Neural crest cell (in vitro differentiated cells): ENCODE measurements around the gene LSMEM2. TPM values are rescaled to one million over a fixed set of nuclear protein-coding genes. Genes with fewer than 3 reads are reported as not detected.

ENCODE experiments used
- DNase-seq: peaks from one replicate; pipeline ENCODE4 v3.0.0; 2021; ENCODE audit warnings: low read depth, mixed read lengths, low spot score
- H3K27ac Mint-ChIP-seq: one replicate; pipeline ENCODE4 v1.8.0; 2021; ENCODE audit warnings: mild to moderate bottlenecking, mixed read lengths; ENCODE audit not compliant: unreplicated experiment
- H3K27me3 Mint-ChIP-seq: 2 replicates; pipeline ENCODE4 v1.8.0; 2021; ENCODE audit warnings: low read depth, mild to moderate bottlenecking, mixed read lengths
- H3K36me3 Mint-ChIP-seq: 2 replicates; pipeline ENCODE4 v1.8.0; 2021; ENCODE audit warnings: low read depth, mild to moderate bottlenecking, mixed read lengths
- H3K4me1 Mint-ChIP-seq: 2 replicates; pipeline ENCODE4 v1.8.0; 2021; ENCODE audit warnings: mixed read lengths
- H3K4me3 Mint-ChIP-seq: one replicate; pipeline ENCODE4 v1.8.0; 2021; ENCODE audit warnings: mild to moderate bottlenecking, mixed read lengths
- H3K9me3 Mint-ChIP-seq: 2 replicates; pipeline ENCODE4 v1.8.0; 2021; ENCODE audit warnings: mixed read lengths
- CTCF ChIP-seq: fragments of 200-600 bp; sonication (generic); conservative IDR thresholded peaks from 2 replicates; pipeline ENCODE4 v1.5.0; 2021; ENCODE audit warnings: antibody characterized with exemption, mild to moderate bottlenecking
- total RNA-seq: library from RNA; stranded (reverse); gene quantifications from 2 replicates; pipeline ENCODE4 v1.2.1, GENCODE V29; 2021

LSMEM2 gene
- total RNA-seq, 1 donor from 2014 or later: not detected

- H3K36me3 Mint-ChIP-seq: peaks cover 5% of the 10 kb centered on the region
- no peak for TF ChIP-seq CTCF
- H3K27me3 Mint-ChIP-seq: no peaks in the 10 kb centered on the region
- DNase-seq: no peak
- H3K4me3 Mint-ChIP-seq: peak overlapping the region; percentile 94
- H3K4me1 Mint-ChIP-seq: peaks cover 38% of the 10 kb centered on the region
- H3K27ac Mint-ChIP-seq: no peak overlapping the region
- H3K9me3 Mint-ChIP-seq: no peaks in the 10 kb centered on the region
Measured at GRCh38 chr3:50325497-50326181, 46.8 kb downstream of the LSMEM2 start.

DNA sequence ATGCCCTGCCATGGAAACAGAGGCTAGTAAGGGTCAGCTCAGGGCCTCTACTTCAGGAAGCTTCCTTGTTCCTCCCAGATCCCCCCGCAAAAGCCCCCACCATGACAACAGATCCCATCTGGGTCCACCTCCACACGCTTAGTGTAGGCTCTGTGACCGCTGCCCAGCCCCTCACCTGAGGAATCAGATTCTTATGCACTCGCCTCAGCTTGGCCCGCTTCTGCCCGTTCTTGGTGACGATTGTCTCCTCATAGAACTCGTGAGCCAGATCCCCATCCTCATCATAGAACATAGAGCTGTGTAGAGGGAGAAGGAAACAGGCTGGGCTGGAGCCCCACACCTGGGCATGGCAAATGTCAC, 47.3 kb downstream of the LSMEM2 start:
- Mint-ChIP-seq H3K36me3 (peaks cover 5% of the 10 kb centered on the region), H3K4me1 (peaks cover 37% of the 10 kb centered on the region), H3K27ac (no peak overlapping the region), H3K4me3 (peak overlapping the region; percentile 94), H3K27me3 (no peaks in the 10 kb centered on the region), H3K9me3 (no peaks in the 10 kb centered on the region)
- DNase-seq: no peak
- no peak for TF ChIP-seq CTCF

DNA sequence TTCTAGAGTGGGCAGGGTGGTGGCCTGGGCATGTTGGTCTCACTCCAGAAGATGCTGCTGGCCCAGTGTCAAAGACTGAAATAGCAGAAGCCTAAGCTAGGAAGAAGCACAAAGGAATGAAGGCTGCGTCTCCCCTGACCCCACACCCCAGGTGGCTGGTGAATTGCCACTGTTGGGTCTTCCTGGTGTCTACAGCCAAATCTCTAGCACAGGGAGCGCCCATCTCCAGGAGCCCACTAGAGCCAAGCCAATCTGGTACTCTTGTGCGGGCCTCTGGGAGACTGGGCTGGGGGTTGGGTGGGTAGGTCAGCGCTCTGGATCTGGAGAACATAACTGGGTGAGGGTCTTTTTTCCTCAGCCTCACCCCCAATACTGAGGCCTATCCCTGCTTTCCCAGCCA, 48.2 kb downstream of the LSMEM2 start:
- no peak for DNase-seq
- TF ChIP-seq CTCF: no peak
- peaks cover 37% of the 10 kb centered on the region for H3K4me1 Mint-ChIP-seq
- H3K27ac Mint-ChIP-seq: no peak overlapping the region
- H3K4me3 Mint-ChIP-seq: peak overlapping the region; percentile 96
- H3K9me3 Mint-ChIP-seq: no peaks in the 10 kb centered on the region
- peaks cover 5% of the 10 kb centered on the region for H3K36me3 Mint-ChIP-seq
- no peaks in the 10 kb centered on the region for H3K27me3 Mint-ChIP-seq

GRCh38 chr3:50327943-50328691, 49.2 kb downstream of the LSMEM2 start, which contains the start of gene TUSC2:
Gene TUSC2, minus strand, starts transcription at chr3:50328223. Its CDS starts 124 bp downstream, at chr3:50328099.
- no peaks in the 10 kb centered on the region for H3K27me3 Mint-ChIP-seq
- no peaks in the 10 kb centered on the region for H3K9me3 Mint-ChIP-seq
- TF ChIP-seq CTCF: no peak
- DNase-seq: peak; percentile 93
- peak within 1 kb of the TSS; percentile 96 for H3K4me3 Mint-ChIP-seq
- peak within 1 kb of the TSS; percentile 93 for H3K27ac Mint-ChIP-seq
- peaks cover 5% of the 10 kb centered on the region for H3K36me3 Mint-ChIP-seq
- H3K4me1 Mint-ChIP-seq: peaks cover 32% of the 10 kb centered on the region

GRCh38 chr3:50330330-50330729, 51.4 kb downstream of the LSMEM2 start:
- Mint-ChIP-seq H3K27me3 (no peaks in the 10 kb centered on the region), H3K36me3 (peaks cover 5% of the 10 kb centered on the region), H3K9me3 (no peaks in the 10 kb centered on the region), H3K27ac (no peak overlapping the region), H3K4me1 (peaks cover 22% of the 10 kb centered on the region), H3K4me3 (peak overlapping the region; percentile 59)
- TF ChIP-seq CTCF: no peak
- no peak for DNase-seq
